Activated naive CD4-positive, alpha-beta T cell (primary cell): ENCODE data around the gene FZR1.
"Not testable (repeated sequence)": the region's sequence is repeated elsewhere in the genome, so short reads cannot be mapped to it uniquely, and the experiment has no call there.

Experiments used
- DNase-seq, 4 experiments: peaks; one replicate each; lab custom pipeline; 2025; lab: John Stamatoyannopoulos, UW

Gene FZR1

GRCh38 chr19:3547301-3547731, 41.2 kb downstream of the FZR1 start:
- DNase-seq: peak in 1 of 4 experiments; percentile 20

- DNase-seq: no peak
Measured at GRCh38 chr19:3547767-3548282, 41.7 kb downstream of the FZR1 start.

DNA sequence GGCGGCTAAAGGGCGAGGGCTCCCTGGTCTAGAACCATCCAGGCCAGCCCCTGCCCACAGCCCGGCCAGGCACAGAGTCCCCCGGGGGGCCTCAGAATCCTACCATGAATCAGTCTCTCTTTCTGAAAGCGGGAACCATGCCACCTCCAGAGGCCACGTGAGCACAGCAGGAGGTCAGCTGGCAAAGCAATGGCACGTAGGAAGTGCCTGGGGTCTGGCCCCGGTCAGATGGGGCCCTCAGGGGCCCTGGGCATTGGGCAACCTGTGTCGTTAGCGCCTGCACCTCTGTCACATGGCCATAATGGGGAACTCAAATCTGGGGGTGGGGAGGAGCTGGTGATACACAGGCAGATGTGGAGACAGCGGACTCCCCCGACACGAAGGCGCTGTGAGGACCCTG, 42.5 kb downstream of the FZR1 start:
- DNase-seq: no peak

DNA sequence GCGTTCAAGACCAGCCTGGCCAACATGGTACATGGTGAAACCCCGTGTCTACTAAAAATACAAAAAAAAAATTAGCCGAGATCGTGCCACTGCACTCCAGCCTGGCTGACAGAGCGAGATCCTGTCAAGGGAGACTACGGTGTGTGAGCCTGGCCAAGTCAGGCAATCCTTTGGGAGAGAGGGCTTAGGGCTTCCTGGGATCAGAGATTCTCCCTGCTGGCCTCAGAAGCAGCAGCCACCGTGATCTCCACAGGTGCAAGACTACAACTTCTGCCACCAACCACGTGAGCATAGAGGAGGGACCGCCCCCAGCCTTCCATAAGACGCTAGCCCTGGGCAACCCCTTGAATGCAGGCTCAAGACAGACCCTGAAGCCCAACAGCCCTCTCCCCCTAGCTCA, 43.7 kb downstream of the FZR1 start:
- DNase-seq: no peak

- DNase-seq: no peak
Measured at GRCh38 chr19:3550947-3551791, 45.1 kb downstream of the FZR1 start.

GRCh38 chr19:3551792-3552095, 45.6 kb downstream of the FZR1 start:
- no peak for DNase-seq

DNA sequence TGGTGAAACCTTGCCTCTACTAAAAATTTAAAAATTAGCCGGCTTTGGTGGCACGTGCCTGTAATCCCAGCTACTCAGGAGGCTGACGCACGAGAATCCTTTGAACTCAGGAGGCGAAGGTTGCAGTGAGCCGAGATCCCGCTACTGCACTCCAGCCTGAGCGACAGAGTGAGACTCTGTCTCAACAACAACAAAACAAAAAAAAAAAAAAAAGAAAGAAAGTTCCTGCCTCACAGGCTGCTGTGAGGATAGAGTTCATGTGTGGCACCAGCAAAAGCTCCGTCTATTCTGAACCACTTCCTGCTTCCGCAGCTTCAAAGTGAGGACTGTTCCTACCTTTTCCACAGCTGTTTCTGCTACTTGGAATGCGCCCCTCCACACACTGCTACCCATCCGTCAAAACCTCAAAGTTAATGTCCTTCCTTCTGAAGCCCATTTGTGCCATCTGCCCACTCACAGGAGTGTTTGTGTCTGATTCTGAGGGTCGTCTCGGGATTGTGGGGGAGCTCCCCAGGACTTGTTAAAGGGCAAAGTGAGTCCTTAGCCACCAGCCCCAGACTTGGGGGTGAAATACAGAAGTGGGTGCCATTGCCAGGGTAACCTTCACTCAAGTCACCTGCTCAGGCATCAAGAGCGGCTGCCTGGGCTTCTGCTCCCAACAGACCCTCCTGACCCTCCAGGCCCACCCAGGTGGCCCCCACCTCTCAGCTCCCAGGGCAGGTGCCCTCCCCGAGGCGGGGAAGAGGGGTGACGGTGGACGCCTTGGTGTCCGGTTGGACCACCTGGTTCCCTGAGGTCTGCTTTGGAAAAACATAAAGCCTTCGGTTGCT, 48.4 kb downstream of the FZR1 start:
- peak in 1 of 4 experiments; percentile 26 for DNase-seq

DNA sequence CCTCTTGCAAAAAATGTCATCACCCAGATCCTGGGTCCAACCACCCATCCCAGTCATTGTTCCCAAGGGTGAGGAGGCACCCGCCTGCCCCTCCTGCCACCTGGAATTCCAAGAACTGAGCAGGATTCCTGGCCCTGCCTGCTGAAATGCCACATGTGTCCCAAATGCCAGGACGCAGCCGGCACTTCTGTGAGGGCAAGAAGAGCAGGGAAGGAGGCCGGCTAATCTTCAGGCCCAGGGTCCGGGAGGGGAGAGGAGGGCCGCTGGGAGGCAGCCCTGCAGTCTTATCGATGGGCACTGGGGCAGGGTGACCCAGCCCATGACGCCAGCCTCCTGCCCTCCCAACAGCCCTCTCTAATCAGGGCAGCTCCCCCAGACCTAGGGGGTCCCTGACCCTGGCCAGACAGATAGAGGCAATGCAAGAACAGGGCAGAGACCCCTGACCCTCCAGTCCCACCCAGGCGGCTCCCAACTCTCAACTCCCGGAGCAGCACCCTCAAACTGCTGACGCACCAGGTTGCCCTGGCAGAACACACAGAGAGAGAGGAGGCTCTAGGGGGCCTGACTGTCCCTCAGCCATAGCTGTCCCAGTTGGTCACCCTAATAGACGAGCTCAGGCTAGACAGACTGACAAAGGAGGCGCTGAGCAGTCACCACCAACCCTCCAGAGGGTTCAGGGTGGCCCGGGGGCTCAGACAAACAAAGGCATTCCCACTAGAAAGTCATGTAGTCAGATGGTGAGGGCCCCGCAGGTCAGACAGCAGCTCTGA, 49.7 kb downstream of the FZR1 start:
- no peak for DNase-seq

GRCh38 chr19:3556423-3556977, 50.4 kb downstream of the FZR1 start:
- DNase-seq: no peak

DNA sequence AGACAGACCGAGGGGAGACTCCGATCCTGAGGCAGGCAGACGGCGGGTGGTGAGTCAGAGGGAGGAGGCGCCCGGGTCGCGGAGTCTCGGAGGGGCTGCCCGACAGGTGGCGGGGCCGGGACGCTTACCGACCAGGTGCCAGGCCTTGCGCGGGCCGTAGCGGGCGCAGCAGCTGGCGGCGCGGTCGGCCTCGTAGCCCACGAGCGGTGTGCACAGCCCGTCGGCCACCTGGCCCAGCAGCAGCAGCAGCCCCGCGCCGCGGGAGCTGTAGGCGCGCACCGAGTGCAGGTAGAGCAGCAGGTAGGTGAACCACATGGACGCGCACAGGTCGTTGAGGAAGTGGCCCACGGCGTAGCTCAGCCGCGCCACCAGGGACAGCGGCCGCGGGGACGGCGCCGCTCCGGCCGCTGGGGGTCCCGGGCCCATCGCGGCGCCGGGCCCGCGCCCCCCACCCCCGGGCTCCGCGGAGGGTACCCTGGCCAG, 50.9 kb downstream of the FZR1 start:
- DNase-seq: peak in 3 of 4 experiments; percentile 29 to 51 (median 35)

DNA sequence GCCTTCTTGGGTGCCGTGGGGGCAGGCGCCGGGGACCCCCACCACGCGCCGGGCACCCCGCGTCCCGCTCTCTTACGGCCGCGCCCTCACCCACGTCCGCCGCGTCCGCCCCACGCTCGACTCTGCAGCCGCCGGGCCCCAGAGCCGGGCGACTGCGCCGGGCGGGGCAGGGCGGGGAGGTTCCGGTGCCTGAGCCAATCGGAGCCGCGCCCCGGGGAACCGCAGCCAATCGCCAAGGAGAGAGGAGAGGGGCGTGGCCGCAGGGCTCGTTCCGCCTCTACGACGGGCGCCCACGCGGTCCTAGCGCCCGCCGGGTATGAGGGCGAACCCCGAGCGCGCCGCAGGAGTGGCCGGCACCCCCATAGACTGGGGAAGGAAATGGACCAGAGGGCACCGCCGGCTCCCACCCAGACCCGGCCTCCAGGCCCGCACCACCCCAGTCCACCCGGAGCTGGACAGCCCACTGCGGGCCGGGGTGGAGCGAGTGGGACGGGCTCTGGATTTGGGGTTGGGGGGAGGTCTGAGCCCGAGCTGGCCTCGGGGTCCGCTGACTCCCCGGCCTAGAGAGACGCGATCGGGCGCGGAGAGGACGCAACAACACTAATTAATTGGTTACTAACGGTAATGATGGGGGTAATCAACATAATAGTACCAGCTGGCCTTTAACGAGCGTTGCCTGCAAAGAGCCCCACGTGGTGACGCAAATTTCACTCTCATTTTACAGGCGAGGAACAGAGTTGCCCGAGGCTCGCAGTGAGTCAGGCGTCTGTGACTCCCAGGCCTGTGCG, 51.5 kb downstream of the FZR1 start, which contains the start of gene MFSD12:
TSS of gene MFSD12 (minus strand) at position 126 of the 788 bp plus-strand sequence. CDS start 183 bp downstream, outside the sequence.
- peak; percentile 84 to 94 (median 86) for DNase-seq

DNA sequence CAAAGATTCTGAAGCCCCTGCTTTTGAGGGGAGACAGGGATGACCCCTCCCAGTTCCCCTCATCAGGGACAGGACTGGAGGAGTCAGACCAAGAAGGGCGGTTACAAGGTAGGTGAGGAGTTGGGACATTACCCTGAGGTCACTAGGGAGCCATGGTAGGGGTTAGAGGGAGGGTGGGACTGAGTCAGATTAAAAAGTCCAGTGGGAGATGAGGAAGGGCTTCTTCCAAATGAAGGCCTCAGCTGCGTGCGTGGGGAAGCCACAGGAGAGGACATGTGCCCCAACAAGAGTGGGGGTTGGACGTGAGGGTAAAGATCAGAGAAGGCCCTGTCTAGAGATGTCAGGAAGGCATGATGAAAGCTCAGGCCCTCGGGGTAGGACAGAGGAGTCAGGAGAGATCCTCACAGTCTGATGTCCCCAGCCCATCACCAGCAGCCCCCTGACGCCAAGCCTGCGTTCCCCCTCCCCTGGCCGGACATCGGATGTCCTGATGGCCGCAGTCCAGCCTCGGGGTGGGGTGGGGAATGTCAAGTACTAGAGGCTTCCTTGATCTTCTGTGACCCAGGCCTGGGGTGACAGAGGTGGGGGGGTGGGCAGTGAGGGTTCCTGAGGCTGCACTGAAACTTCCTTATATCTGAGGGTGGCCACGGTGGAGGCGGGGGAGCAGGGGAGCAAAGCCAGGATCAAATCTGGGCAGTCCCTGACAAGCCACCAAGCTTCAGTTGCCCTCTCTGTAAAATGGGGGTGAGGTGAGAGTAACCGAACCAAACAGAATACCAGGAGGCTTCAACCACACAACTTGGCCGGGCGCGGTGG, 57.8 kb downstream of the FZR1 start:
- no peak for DNase-seq

DNA sequence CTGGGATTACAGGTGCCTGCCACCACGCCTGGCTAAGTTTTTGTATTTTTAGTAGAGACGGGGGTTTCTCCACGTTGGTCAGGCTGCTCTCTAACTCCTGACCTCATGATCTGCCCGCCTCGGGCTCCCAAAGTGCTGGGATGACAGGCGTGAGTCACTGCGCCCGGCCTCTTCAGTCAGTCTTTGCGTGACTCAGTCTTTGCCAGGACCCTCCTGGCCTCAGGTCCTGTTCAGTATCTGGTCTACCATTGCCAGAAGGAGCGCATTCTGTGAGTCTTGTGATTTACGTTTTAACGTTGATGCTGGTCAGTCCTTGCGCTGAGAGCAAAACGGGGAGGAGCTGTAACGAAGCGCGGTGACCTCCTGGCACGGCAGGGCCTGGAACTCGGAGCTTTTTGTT, 59.0 kb downstream of the FZR1 start:
- DNase-seq: no peak

DNA sequence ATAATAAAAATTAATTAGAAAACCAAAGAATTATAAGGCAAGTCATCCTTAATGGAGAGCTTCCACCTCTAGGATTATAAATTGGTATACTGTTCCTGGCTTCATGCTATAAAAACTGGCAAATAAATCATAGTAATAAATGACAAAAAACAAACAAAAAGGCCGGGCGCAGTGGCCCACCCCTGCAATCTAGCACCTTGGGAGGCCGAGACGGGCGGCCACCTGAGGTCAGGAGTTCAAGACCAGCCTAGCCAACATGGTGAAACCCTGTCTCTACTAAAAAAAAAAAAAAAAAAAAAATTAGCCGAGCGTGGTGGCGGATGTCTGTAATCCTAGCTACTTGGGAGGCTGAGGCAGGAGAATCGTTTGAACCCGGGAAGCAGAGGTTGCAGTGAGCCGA, 63.9 kb downstream of the FZR1 start:
- not testable (repeated sequence) for DNase-seq

DNA sequence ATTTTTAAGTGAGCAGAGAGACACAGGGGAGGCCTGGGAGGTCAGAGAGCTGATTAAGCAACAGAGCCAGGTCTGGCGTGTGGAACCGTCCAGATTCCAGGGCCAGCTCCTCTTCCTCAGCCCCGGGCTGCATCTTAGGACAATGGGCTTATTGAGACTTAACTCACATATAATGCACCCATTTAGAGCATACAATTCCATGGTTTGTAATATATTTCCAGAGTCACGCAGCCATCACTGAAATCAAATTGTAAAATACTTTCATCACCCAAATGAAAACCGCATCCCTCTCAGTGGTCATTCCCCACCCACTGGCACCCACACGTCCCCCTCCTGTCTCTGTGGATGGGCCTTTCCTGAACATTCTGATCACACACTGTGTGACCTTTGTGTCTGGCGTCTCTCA, 64.5 kb downstream of the FZR1 start:
- DNase-seq: no peak

DNA sequence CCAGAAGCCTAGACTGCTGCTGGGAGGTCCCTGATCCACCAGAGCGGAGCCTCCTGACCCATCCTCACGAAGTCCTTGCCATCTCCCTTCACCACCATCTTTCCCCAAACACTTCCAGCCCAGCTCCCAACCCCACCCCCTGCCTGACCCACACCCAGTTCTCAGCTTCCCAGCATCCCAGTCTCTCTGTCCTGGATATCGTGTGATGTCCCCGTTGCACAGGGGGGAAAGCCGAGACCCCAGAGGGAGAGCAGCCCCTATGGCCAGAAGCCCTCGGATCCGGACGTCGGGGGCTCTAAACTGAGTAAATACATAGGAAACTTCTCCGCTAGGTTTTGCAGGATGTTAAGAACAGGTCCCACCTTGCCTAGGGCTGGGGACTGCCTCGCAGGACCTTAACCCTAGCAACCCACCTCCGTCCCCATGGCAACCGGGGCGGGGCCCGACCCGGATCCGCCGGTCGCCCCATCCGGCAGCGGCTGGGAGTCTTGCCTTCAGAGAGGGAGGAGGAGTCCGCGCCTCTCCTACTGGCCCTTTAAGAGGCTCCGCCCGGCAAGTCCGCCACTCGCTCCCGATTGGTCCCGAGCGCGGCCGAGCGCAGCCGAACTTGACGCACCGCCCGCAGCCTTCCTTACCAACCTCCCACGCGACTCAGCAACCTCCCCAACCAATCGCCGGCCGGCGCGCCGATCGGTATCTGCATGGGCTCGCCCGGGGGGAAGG, 66.2 kb downstream of the FZR1 start:
- peak; percentile 96 to 99 (median 98) for DNase-seq

GRCh38 chr19:3572855-3573161, 66.7 kb downstream of the FZR1 start, which contains the start of gene HMG20B:
HMG20B (plus strand) TSS chr19:3572944; CDS start chr19:3573310, 366 bp downstream.
- no peak for DNase-seq

GRCh38 chr19:3573162-3573857, 67.2 kb downstream of the FZR1 start:
- DNase-seq: no peak
